Calu3 (cell line): ENCODE measurements around the gene ABHD12. TPM values are rescaled to one million over a fixed set of nuclear protein-coding genes. Genes with fewer than 3 reads are reported as not detected.

Experiments used
- BruUV-seq: library from RNA; stranded (reverse); fragments of 400-500 nt; replicated peaks from 2 replicates; lab custom pipeline; 2021; lab: Mats Ljungman, UMichigan
- CTCF ChIA-PET: fragments of 300-600 bp; sonication (Branson Sonifier 250); formaldehyde crosslinking; loops from one replicate; lab custom pipeline; 2022; ENCODE audit warnings: antibody characterized with exemption; lab: Charles Lee
- DNase-seq: peaks from one replicate; pipeline ENCODE4 v3.0.0; 2022
- H3K27ac Mint-ChIP-seq: one replicate; pipeline ENCODE4 v1.8.0; 2022; ENCODE audit warnings: mixed read lengths; ENCODE audit not compliant: unreplicated experiment
- H3K27me3 Mint-ChIP-seq: one replicate; pipeline ENCODE4 v1.8.0; 2022; ENCODE audit warnings: mixed read lengths; ENCODE audit not compliant: unreplicated experiment
- H3K36me3 Mint-ChIP-seq: one replicate; pipeline ENCODE4 v1.8.0; 2022; ENCODE audit warnings: mild to moderate bottlenecking, moderate library complexity, mixed read lengths; ENCODE audit not compliant: insufficient read depth, unreplicated experiment
- H3K4me1 Mint-ChIP-seq: one replicate; pipeline ENCODE4 v1.8.0; 2022; ENCODE audit warnings: mild to moderate bottlenecking, low read depth, mixed read lengths; ENCODE audit not compliant: unreplicated experiment
- H3K4me3 Mint-ChIP-seq: one replicate; pipeline ENCODE4 v1.8.0; 2022; ENCODE audit warnings: mild to moderate bottlenecking, low read depth, moderate library complexity, mixed read lengths; ENCODE audit not compliant: unreplicated experiment
- H3K9me3 Mint-ChIP-seq: one replicate; pipeline ENCODE4 v1.8.0; 2022; ENCODE audit warnings: low read depth, mixed read lengths; ENCODE audit not compliant: unreplicated experiment
- intact Hi-C: fragments of 100-400 bp; cut with micrococcal nuclease; formaldehyde crosslinking; loops from one replicate; pipeline ENCODE4 v1.10.0; 2022; ENCODE audit not compliant: unreplicated experiment
- total RNA-seq: library from RNA; stranded (reverse); gene quantifications from 2 replicates; pipeline ENCODE4 v1.2.3, GENCODE V29; 2022
- TF ChIP-seq, protein P1 (sequence below): fragments of 200-600 bp; IDR thresholded peaks from one replicate; pipeline ENCODE4 v1.8.0; 2022; ENCODE audit warnings: antibody characterized with exemption; ENCODE audit not compliant: unreplicated experiment

ABHD12 gene
- total RNA-seq, 1 experiment from 2014 or later: 21.3 TPM

DNA sequence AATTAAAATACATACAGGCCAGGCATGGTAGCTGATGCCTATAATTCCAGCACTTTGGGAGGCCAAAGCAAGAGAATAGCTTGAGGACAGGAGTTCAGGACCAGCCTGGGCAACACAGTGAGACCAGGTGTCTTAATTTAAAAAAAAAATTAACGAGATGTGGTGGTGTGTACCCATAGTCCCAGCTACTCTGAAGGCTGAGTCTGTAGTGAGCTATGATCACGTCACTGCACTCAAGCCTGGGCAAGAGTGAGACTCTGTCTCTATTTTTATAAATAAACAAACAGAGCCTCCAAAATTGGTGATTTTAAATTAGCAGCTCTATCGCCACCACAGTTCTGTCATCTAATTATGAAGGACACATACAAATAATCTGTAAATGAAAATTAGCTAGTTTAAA is 37.9 kb downstream of the ABHD12 start:
- intact Hi-C loops: no loop called here
- no peaks in the 10 kb centered on the region for H3K36me3 Mint-ChIP-seq
- no peak overlapping the region for H3K4me3 Mint-ChIP-seq
- H3K4me1 Mint-ChIP-seq: no peaks in the 10 kb centered on the region
- H3K27me3 Mint-ChIP-seq: no peaks in the 10 kb centered on the region
- TF ChIP-seq, protein P1, sequence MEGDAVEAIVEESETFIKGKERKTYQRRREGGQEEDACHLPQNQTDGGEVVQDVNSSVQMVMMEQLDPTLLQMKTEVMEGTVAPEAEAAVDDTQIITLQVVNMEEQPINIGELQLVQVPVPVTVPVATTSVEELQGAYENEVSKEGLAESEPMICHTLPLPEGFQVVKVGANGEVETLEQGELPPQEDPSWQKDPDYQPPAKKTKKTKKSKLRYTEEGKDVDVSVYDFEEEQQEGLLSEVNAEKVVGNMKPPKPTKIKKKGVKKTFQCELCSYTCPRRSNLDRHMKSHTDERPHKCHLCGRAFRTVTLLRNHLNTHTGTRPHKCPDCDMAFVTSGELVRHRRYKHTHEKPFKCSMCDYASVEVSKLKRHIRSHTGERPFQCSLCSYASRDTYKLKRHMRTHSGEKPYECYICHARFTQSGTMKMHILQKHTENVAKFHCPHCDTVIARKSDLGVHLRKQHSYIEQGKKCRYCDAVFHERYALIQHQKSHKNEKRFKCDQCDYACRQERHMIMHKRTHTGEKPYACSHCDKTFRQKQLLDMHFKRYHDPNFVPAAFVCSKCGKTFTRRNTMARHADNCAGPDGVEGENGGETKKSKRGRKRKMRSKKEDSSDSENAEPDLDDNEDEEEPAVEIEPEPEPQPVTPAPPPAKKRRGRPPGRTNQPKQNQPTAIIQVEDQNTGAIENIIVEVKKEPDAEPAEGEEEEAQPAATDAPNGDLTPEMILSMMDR: no peak
- H3K9me3 Mint-ChIP-seq: no peaks in the 10 kb centered on the region
- BruUV-seq: no TSS peak
- DNase-seq: no peak
- CTCF ChIA-PET: no interaction called here
- no peak overlapping the region for H3K27ac Mint-ChIP-seq

DNA sequence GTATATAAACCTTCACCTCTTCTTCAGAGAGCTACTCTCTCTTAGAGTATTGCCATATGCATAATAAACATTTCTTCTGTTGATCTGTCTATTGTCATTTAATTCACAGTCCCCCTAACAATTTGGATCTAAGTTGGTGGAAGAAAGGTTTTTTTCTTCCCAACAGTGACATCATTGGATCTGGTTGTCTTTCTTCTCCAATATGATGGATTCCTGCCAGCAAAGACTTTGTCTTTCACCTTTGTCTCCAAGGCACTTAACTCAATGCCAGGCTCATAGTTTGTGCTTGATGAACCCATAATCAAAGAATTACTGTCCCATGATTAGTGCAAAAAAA is 39.6 kb downstream of the ABHD12 start:
- intact Hi-C loops: no loop called here
- no TSS peak for BruUV-seq
- H3K36me3 Mint-ChIP-seq: no peaks in the 10 kb centered on the region
- H3K27me3 Mint-ChIP-seq: no peaks in the 10 kb centered on the region
- CTCF ChIA-PET: no interaction called here
- H3K4me1 Mint-ChIP-seq: no peaks in the 10 kb centered on the region
- TF ChIP-seq, protein P1: no peak
- no peaks in the 10 kb centered on the region for H3K9me3 Mint-ChIP-seq
- DNase-seq: no peak
- H3K4me3 Mint-ChIP-seq: no peak overlapping the region
- H3K27ac Mint-ChIP-seq: no peak overlapping the region

DNA sequence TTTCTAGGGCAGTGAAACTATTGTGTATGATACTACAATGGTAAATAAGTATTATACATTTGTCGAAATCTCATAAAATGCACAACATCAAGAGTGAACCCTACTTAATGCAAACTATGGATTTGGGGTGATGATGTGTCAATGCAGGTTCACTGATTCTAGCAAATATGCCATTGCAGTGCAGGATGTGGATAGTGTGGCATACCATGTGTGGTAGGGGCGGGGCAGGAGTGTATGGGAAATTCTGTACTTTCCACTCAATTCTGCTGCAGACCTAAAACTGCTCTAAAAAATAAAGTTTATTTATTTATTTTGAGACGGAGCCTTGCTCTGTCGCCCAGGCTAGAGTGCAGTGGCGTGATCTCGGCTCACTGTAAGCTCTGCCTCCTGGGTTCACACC is 44.3 kb downstream of the ABHD12 start:
- Mint-ChIP-seq H3K36me3 (no peaks in the 10 kb centered on the region), H3K9me3 (no peaks in the 10 kb centered on the region)
- TF ChIP-seq, protein P1: no peak

DNA sequence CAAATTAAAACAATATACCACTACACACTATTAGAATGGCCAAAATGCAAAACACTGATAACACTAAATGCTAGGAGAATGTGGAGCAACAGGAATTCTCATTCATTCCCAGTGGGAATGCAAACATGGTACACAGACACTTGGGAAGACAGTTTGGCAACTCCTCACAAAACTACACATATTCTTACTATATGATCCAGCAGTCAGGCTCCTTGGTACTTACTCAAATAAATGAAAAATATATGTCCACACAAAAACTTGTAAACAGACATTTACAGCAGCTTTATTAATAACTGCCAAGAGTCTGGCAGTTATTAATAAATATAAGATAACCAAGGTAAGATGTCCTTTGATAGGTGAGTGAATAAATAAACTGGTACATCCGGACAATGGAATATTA is 44.9 kb downstream of the ABHD12 start:
- no TSS peak for BruUV-seq
- CTCF ChIA-PET: no interaction called here

More for the DNA sequence above, 44.3 kb downstream of the ABHD12 start:
- no peak for DNase-seq
- H3K4me3 Mint-ChIP-seq: no peak overlapping the region
- H3K27me3 Mint-ChIP-seq: no peaks in the 10 kb centered on the region
- no peaks in the 10 kb centered on the region for H3K4me1 Mint-ChIP-seq
- BruUV-seq: no TSS peak
- intact Hi-C loops: no loop called here
- CTCF ChIA-PET: no interaction called here
- no peak overlapping the region for H3K27ac Mint-ChIP-seq

More for the DNA sequence above, 44.9 kb downstream of the ABHD12 start:
- no peak for DNase-seq
- no peak overlapping the region for H3K27ac Mint-ChIP-seq
- H3K9me3 Mint-ChIP-seq: no peaks in the 10 kb centered on the region
- TF ChIP-seq, protein P1: no peak
- H3K4me1 Mint-ChIP-seq: no peaks in the 10 kb centered on the region
- intact Hi-C loops: no loop called here
- H3K4me3 Mint-ChIP-seq: no peak overlapping the region
- H3K27me3 Mint-ChIP-seq: no peaks in the 10 kb centered on the region
- H3K36me3 Mint-ChIP-seq: no peaks in the 10 kb centered on the region
